DLD1 (cell line): Measurements from ENCODE around the gene WNT1.

Experiments used
- in situ Hi-C: cut with HindIII; loops from 2 replicates; pipeline ENCODE4 v1.10.0; 2017; ENCODE audit warnings: low sequenced_read_pairs

Gene WNT1

GRCh38 chr12:49026101-49026500 lies 48.0 kb downstream of the WNT1 start:
- in situ Hi-C loops, result no loop called here

GRCh38 chr12:49026678-49027480 lies 48.8 kb downstream of the WNT1 start:
- in situ Hi-C loops, result no loop called here

- in situ Hi-C loops, result no loop called here
Measured at GRCh38 chr12:49027846-49028555, 49.9 kb downstream of the WNT1 start.

- in situ Hi-C loops, result no loop called here
Measured at GRCh38 chr12:49028666-49029275, 50.6 kb downstream of the WNT1 start.

GRCh38 chr12:49030119-49030518 lies 52.0 kb downstream of the WNT1 start:
- in situ Hi-C loops, result no loop called here

- in situ Hi-C loops, result no loop called here
Measured at GRCh38 chr12:49030714-49031572, 52.8 kb downstream of the WNT1 start.

- in situ Hi-C loops, result no loop called here
Measured at GRCh38 chr12:49031573-49032161, 53.5 kb downstream of the WNT1 start.
